ENCODE measurements around the gene ROBO1. TPM values are rescaled to one million over a fixed set of nuclear protein-coding genes. Genes with fewer than 3 reads are reported as not detected.

ROBO1 gene
- total and polyA plus RNA-seq, 2 donors from 2014 or later, result 2.1 to 22.1 TPM

DNA sequence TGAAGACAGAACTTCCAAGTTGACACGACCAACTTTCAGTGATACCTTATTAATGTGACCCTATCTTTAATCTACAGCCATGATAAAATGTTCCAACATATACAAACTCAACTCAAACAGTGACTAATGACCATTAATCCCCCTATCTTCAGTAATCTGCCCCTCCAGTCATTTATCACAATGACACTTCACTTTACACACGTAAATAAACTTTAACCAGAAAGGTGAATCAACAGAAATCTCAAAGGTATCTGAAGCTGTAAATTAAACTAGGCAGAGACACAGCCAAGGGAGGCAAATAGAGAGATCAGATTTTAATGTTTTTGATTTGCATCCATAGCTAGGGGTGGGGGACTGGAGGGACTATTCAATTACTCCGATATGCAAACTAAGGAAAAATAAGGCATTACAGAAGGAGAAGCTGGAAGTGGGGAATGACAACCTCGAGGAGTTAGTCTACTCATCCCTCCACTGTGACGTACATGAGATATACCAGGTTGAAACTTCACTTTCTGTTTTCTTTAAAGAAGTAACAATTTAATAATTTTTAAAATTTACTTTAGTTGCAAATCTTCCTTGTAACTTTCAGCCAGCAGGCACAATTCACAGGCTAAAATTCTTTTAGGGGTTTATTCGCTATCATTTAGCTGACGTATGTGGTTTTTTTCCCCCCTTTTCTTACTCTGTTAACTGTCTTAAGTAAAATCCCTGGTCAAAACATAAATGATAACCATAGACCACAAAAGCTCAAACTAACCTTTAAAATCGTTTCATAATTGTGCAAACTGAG is 751.0 kb downstream of the ROBO1 start:
- Histone ChIP-seq H3K27ac (ENCODE audit: low read depth in 2 of 2, low read length in 2 of 2) (no peak overlapping the region), H3K27me3 (ENCODE audit: control insufficient read depth, insufficient read depth, low read length) (no peaks in the 10 kb centered on the region), H3K9ac (ENCODE audit: low read length in 3 of 3) (peak overlapping the region in 1 of 3 donors; percentile 92), H3K9me3 (ENCODE audit: control insufficient read depth in 2 of 3, insufficient read depth in 1 of 3, low read length in 3 of 3) (no peaks in the 10 kb centered on the region), H3K4me3 (ENCODE audit: low read length in 3 of 3) (peak overlapping the region; percentile 65 to 95 (median 80)), H3K4me1 (ENCODE audit: control insufficient read depth in 2 of 3, insufficient read depth in 2 of 3, low read depth in 1 of 3, low read length in 3 of 3) (peaks cover 0 to 2% (median 0%) of the 10 kb centered on the region in 3 donors), H3K36me3 (ENCODE audit: control insufficient read depth in 2 of 3, insufficient read depth in 3 of 3, low read length in 3 of 3) (no peaks in the 10 kb centered on the region)
- FAIRE-seq (no peak), DNase-seq (peak in 2 of 5 donors; percentile 50 to 56)
- TF ChIP-seq, protein P1, sequence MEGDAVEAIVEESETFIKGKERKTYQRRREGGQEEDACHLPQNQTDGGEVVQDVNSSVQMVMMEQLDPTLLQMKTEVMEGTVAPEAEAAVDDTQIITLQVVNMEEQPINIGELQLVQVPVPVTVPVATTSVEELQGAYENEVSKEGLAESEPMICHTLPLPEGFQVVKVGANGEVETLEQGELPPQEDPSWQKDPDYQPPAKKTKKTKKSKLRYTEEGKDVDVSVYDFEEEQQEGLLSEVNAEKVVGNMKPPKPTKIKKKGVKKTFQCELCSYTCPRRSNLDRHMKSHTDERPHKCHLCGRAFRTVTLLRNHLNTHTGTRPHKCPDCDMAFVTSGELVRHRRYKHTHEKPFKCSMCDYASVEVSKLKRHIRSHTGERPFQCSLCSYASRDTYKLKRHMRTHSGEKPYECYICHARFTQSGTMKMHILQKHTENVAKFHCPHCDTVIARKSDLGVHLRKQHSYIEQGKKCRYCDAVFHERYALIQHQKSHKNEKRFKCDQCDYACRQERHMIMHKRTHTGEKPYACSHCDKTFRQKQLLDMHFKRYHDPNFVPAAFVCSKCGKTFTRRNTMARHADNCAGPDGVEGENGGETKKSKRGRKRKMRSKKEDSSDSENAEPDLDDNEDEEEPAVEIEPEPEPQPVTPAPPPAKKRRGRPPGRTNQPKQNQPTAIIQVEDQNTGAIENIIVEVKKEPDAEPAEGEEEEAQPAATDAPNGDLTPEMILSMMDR (IDR thresholded peaks at IDR 0.05; ENCODE audit: borderline replicate concordance, extremely low read depth, insufficient read depth), result no peak
- intact Hi-C loops (cut with DNase I), result no loop called here

DNA sequence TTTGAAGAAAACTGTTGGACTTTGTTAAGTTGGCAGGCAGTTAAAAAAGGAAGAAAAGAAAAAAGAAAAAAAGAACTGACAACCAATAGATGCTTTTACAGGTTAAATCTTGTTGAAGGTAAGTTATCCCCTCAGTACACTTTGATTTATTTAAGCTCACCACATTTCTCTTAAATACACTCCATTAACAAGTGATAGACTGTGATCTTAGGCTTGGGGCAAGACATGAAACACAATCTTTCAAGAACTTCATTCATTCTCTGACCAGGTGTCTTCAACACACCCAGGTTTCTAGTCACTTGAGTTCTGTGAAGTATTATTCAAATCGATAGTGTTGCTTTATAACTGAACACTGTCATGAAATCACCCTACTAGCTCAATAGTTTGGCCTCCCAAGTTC is 751.9 kb downstream of the ROBO1 start:
- DNase-seq, result peak in 1 of 5 donors; percentile 47
- Histone ChIP-seq H3K27ac (ENCODE audit: low read depth in 2 of 2, low read length in 2 of 2) (no peak overlapping the region), H3K27me3 (ENCODE audit: control insufficient read depth, insufficient read depth, low read length) (no peaks in the 10 kb centered on the region), H3K4me1 (ENCODE audit: control insufficient read depth in 2 of 3, insufficient read depth in 2 of 3, low read depth in 1 of 3, low read length in 3 of 3) (peaks cover 0 to 2% (median 0%) of the 10 kb centered on the region in 3 donors), H3K4me3 (ENCODE audit: low read length in 3 of 3) (no peak overlapping the region), H3K9me3 (ENCODE audit: control insufficient read depth in 2 of 3, insufficient read depth in 1 of 3, low read length in 3 of 3) (no peaks in the 10 kb centered on the region), H3K9ac (ENCODE audit: low read length in 3 of 3) (no peak overlapping the region), H3K36me3 (ENCODE audit: control insufficient read depth in 2 of 3, insufficient read depth in 3 of 3, low read length in 3 of 3) (no peaks in the 10 kb centered on the region)
- intact Hi-C loops (cut with DNase I), result no loop called here
- TF ChIP-seq, protein P1 (IDR thresholded peaks at IDR 0.05; ENCODE audit: borderline replicate concordance, extremely low read depth, insufficient read depth), result no peak
- FAIRE-seq, result no peak

DNA sequence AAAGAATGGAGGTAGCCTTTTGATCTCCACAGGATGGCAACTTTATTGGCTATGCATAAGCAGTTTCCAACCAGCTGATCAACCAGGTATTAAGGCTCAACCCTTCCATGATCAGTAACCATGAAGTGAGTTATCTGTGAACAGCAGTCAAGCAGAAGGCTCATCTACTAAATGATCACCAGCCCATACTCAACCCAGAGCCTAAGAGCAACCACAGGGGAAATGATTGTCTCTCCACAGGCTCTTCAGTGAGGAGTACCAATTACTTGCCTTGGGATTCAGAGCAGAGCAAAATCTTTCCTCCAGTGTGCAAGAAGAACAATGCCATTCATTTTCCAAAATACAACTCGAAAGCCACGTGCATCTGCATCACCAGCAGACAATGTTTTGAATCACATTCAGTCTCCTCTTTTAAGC is 754.8 kb downstream of the ROBO1 start:
- intact Hi-C loops (cut with DNase I), result no loop called here
- FAIRE-seq, result no peak
- no peak overlapping the region for H3K27ac ChIP-seq (ENCODE audit: low read depth in 2 of 2, low read length in 2 of 2)
- TF ChIP-seq, protein P1 (IDR thresholded peaks at IDR 0.05; ENCODE audit: borderline replicate concordance, extremely low read depth, insufficient read depth), result no peak
- H3K36me3 ChIP-seq (ENCODE audit: control insufficient read depth in 2 of 3, insufficient read depth in 3 of 3, low read length in 3 of 3), result no peaks in the 10 kb centered on the region
- no peaks in the 10 kb centered on the region for H3K27me3 ChIP-seq (ENCODE audit: control insufficient read depth, insufficient read depth, low read length)
- DNase-seq, result no peak
- H3K4me1 ChIP-seq (ENCODE audit: control insufficient read depth in 2 of 3, insufficient read depth in 2 of 3, low read depth in 1 of 3, low read length in 3 of 3), result no peaks in the 10 kb centered on the region
- no peaks in the 10 kb centered on the region for H3K9me3 ChIP-seq (ENCODE audit: control insufficient read depth in 2 of 3, insufficient read depth in 1 of 3, low read length in 3 of 3)
- no peak overlapping the region for H3K9ac ChIP-seq (ENCODE audit: low read length in 3 of 3)
- no peak overlapping the region for H3K4me3 ChIP-seq (ENCODE audit: low read length in 3 of 3)

Data from kidney (tissue), 14 donors.